Fibroblast of the conjunctiva (primary cell): ENCODE measurements around the gene ANKRD13C.

Experiments
- DNase-seq: peaks from one replicate; pipeline ENCODE4 v3.0.0-alpha.2; 2010; ENCODE audit warnings: low read depth

ANKRD13C gene

GRCh38 chr1:70211541-70211940 is 143.0 kb downstream of the ANKRD13C start:
- no peak for DNase-seq

- DNase-seq = no peak
These were observed 143.7 kb downstream of the ANKRD13C start for GRCh38 chr1:70210820-70211219.
